T-helper 22 cell (primary cell): Measurements from ENCODE around the gene TTI1.

ENCODE experiments used
- DNase-seq: peaks from one replicate; pipeline ENCODE4 v3.0.0-alpha.2; 2020; ENCODE audit warnings: low read depth

The TTI1 gene

GRCh38 chr20:38054647-38055046, 21.4 kb upstream of the TTI1 start:
- no peak for DNase-seq

GRCh38 chr20:38052870-38053269, 19.6 kb upstream of the TTI1 start:
- no peak for DNase-seq

GRCh38 chr20:38050686-38051085, 17.4 kb upstream of the TTI1 start:
- DNase-seq: no peak

- DNase-seq: no peak
These were observed 16.5 kb upstream of the TTI1 start for GRCh38 chr20:38049800-38050199.

GRCh38 chr20:38046572-38046971, 13.3 kb upstream of the TTI1 start:
- no peak for DNase-seq

GRCh38 chr20:38044685-38045084, 11.4 kb upstream of the TTI1 start:
- no peak for DNase-seq

GRCh38 chr20:38043512-38044300, 10.4 kb upstream of the TTI1 start:
- no peak for DNase-seq

GRCh38 chr20:38040276-38040675, 7.0 kb upstream of the TTI1 start:
- no peak for DNase-seq

- DNase-seq: no peak
These were observed 3.1 kb upstream of the TTI1 start for GRCh38 chr20:38036366-38036765.

- no peak for DNase-seq
These were observed 1.7 kb upstream of the TTI1 start for GRCh38 chr20:38034961-38035360.

- DNase-seq: no peak
These were observed 923 bp upstream of the TTI1 start for GRCh38 chr20:38034108-38034649.

- no peak for DNase-seq
These were observed 499 bp downstream of the TTI1 start for GRCh38 chr20:38032585-38033329.

- no peak for DNase-seq
These were observed 1.3 kb downstream of the TTI1 start for GRCh38 chr20:38031957-38032356.

- DNase-seq: no peak
These were observed 3.8 kb downstream of the TTI1 start for GRCh38 chr20:38029453-38029852.

GRCh38 chr20:38024496-38024895, 8.8 kb downstream of the TTI1 start:
- DNase-seq: no peak

- DNase-seq: no peak
These were observed 9.9 kb downstream of the TTI1 start for GRCh38 chr20:38023181-38024001.

- DNase-seq: no peak
These were observed 12.0 kb downstream of the TTI1 start for GRCh38 chr20:38021087-38021772.

- no peak for DNase-seq
These were observed 14.9 kb downstream of the TTI1 start for GRCh38 chr20:38018385-38018784.

- no peak for DNase-seq
These were observed 15.3 kb downstream of the TTI1 start for GRCh38 chr20:38017959-38018358.

GRCh38 chr20:38013887-38014286, 19.4 kb downstream of the TTI1 start:
- DNase-seq: no peak

GRCh38 chr20:38012332-38012731, 20.9 kb downstream of the TTI1 start:
- DNase-seq: no peak

GRCh38 chr20:38011696-38012095, 21.6 kb downstream of the TTI1 start:
- no peak for DNase-seq
